GM12874 (cell line): ENCODE results near the gene IRF4.

Source experiments
- TF ChIP-seq, protein P1 (sequence below): IDR thresholded peaks from 2 replicates; pipeline ENCODE4 v1.5.1; 2011; ENCODE audit warnings: low read depth, mild to moderate bottlenecking, control low read depth, low read length, moderate library complexity; ENCODE audit not compliant: insufficient read depth

The IRF4 gene

DNA sequence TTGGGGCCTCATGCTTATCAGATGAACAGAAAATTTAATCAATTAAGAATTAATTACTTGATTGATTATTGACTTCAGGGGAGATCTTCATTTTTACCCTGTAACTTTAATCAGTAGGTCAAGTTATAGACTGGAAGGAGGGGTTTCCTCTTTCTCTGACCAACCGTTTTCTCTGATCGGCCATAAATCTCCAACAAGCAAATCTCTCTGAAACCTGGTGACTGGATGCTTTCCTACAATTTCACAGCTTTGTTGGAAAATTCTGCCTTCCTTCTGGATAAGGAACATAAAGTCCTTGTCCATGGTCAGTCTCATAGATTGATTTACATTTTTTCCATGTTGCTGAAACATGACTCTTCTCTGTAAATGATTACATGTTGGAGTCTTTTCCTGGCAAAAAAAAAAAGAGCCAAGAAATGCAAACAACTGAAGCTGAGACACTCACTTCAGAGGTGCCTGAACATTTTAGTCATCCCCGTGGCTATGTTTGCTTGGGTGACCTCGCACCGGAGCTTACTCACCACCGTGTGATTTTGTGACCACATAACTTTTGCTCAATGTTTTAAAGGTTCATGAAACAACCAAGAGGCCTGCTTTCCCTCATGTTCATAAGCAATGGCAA, 31.0 kb downstream of the IRF4 start:
- TF ChIP-seq, protein P1, sequence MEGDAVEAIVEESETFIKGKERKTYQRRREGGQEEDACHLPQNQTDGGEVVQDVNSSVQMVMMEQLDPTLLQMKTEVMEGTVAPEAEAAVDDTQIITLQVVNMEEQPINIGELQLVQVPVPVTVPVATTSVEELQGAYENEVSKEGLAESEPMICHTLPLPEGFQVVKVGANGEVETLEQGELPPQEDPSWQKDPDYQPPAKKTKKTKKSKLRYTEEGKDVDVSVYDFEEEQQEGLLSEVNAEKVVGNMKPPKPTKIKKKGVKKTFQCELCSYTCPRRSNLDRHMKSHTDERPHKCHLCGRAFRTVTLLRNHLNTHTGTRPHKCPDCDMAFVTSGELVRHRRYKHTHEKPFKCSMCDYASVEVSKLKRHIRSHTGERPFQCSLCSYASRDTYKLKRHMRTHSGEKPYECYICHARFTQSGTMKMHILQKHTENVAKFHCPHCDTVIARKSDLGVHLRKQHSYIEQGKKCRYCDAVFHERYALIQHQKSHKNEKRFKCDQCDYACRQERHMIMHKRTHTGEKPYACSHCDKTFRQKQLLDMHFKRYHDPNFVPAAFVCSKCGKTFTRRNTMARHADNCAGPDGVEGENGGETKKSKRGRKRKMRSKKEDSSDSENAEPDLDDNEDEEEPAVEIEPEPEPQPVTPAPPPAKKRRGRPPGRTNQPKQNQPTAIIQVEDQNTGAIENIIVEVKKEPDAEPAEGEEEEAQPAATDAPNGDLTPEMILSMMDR, result no peak

DNA sequence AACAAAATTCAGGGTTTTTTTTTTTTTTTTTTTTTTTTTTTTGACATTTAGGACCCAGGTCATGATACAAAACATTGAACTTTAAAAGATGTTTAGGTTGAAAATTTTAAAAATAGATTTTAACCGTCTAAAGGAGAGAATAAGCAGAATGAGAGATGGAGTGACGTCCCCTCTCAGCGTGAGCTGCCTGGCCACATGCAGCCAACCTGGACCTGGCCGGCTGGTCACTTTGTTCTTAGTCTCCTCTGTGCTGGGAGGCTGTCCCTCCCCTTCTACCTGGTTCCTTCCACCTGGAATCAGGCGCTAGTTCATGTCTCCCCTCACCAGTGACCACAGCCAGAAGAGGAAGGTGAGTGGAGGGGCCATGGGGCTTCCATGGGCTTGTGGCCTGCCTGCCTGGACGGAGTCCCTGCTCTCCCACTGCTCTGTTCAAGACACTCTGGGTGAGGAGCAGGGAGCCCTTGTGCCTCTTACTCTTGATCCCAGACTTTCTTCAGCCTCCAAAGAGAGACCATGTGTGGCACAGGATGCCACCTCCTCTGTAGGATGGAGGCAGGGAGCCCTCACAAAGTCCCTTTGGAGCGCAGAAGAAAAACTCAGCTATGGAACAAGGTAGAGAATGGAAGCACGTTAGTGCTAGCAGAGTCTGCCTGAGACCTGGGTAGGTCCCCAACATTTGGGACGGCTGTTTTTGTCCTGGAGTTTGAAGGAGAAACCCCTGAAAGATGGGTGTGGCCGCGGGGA, 31.7 kb downstream of the IRF4 start:
- TF ChIP-seq, protein P1, result no peak

DNA sequence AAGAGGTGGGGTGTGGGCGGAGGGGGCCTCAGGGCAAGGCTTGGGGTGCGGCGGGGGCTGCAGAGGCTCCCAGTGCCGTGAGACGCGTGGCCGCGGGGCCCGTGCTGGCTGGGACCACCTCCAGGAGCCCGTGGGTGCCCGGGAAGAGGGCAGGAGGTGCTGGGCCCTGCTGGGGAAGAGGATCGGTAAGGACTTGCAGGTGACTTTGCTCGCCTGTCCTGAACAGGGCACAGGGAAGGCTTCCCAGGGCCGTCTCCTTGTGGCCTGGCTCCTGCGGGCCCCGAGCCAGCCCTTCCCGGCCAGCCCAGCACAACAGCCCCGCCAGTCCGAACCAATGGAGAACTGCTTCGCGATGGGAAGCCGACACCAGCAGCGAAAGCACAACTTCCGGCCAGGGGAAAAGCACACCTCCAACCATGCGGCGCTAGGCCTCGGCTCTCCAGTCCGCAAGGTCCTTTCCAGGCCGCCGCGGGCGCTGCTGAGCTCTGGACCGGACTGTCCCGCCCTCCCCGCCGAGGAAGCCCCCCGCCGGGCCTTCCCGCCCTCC, 32.3 kb downstream of the IRF4 start:
- TF ChIP-seq, protein P1, result no peak

DNA sequence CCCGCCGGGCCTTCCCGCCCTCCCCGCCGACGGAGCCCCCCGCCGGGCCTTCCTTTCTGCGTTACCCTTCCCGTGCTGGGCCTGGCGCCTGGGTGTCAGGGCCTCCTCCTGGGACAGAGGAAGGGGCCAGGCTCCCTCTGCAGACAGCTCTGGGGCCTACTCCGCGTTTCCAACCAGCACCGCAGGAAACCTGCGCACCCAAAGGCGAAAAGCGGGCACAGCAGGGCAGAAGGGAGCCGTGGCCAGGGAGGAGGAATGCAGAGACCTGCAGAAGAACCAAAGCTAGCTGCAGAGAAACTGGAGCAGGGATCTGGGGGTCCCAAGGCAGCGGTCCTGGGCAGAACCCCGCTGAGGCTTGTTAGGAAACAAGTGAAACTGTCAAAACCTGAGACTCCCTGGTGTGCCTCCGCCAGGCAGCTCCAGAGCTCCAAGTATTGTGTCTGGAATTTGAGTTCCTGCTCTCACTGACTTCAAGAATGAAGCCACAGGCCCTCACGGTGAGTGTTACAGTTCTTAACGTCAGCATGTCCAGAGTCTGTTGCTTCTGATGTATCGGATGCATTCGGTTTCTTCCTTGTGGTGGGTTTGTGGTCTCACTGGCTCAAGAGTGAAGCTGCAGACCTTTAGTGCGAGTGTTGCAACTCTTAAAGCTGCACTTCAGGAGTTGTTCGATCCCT, 33.3 kb downstream of the IRF4 start:
- TF ChIP-seq, protein P1, result no peak

DNA sequence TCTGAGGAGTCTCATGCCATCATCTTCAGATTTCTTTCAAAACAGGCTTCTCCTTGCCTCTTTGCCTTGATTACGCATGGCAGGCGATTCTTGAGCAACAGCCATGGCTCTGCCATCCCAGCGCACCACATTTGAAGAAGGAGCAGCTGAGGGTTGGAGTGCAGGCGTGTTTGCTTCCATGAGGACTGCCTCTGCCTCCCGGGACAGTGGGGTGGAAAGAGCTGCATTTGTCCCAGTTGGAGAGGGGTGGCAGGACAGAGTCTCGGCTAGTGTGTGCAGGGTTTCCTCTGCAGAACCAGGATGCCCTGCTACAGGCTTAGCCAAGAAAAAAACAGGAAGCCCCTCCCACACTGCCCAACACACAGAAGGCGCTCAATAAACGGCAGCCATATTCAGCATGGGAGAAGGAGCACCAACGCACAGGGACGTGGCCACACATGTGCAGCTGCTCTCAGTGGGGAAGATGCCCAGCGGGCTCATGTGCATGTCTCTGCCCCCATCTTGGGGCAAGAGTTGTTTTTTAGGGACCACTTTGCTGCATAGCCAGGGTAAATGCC, 36.6 kb downstream of the IRF4 start:
- TF ChIP-seq, protein P1, result no peak

DNA sequence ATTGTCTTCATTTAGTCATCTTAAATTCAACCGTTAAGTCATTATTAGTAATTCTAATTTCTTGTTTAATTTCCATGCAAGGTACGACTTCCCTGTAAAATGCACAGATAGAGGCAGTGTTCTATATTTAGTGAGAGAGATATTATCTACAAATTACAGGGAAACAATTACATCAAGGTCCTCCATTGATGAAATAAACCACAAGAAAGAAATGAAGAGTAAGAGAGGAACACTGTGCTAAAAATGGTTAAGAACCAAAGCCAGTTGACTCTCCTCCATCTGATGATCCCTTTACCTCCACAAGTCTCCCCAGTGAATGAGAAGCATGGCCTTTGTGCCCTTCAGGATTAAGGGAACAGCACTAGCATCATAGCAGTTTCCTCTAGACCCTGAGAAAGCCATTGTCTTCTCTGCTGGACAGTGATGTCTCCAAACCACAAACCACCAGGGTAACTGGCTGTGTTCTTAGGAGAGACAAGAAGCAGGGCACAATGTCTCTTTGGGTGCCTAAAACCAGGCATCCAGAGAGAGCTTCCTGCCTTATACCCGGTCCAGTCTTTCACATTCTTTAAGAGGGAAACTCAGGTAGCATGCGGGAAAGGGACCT, 38.1 kb downstream of the IRF4 start:
- TF ChIP-seq, protein P1, result no peak
